GM12891 (cell line): ENCODE results near the gene FASN.

ENCODE experiments used
- DNase-seq: peaks from one replicate; pipeline ENCODE4 v3.0.0; 2011; ENCODE audit warnings: low spot score; ENCODE audit not compliant: insufficient read length
- FAIRE-seq: peaks from 2 replicates; lab custom pipeline; 2011; peaks lifted over from hg19 to GRCh38; lab: Jason Lieb, UNC
- PAX5 ChIP-seq: IDR thresholded peaks from 2 replicates; pipeline ENCODE4 v1.6.1; 2011; ENCODE audit warnings: low read length, moderate library complexity, mild to moderate bottlenecking; ENCODE audit not compliant: insufficient read depth, severe bottlenecking
- POLR2A ChIP-seq: IDR thresholded peaks from 2 replicates; pipeline ENCODE4 v1.6.1; 2011; ENCODE audit warnings: low read depth, low read length, control low read depth
- POLR2AphosphoS5 ChIP-seq: IDR thresholded peaks from 2 replicates; pipeline ENCODE4 v1.6.1; 2011; ENCODE audit warnings: low read depth, low read length, control low read depth
- POU2F2 ChIP-seq: IDR thresholded peaks from 2 replicates; pipeline ENCODE4 v1.6.1; 2011; ENCODE audit warnings: low read depth, mild to moderate bottlenecking, control low read depth, low read length, moderate library complexity
- SPI1 ChIP-seq: IDR thresholded peaks from 2 replicates; pipeline ENCODE4 v1.6.1; 2011; ENCODE audit warnings: low read depth, low read length, control low read depth
- TAF1 ChIP-seq: IDR thresholded peaks from 2 replicates; pipeline ENCODE4 v1.6.1; 2011; ENCODE audit warnings: low read depth, low read length, control low read depth

The FASN gene

GRCh38 chr17:82035956-82036633, 61.9 kb downstream of the FASN start:
- no peak for TF ChIP-seq POU2F2
- no peak for TF ChIP-seq POLR2AphosphoS5
- TF ChIP-seq TAF1: no peak
- no peak for TF ChIP-seq PAX5
- no peak for TF ChIP-seq SPI1
- no peak for TF ChIP-seq POLR2A
- no peak for DNase-seq

GRCh38 chr17:82035488-82035887, 62.5 kb downstream of the FASN start:
- no peak for DNase-seq

More at GRCh38 chr17:82035956-82036633, 61.9 kb downstream of the FASN start:
- FAIRE-seq: no peak

GRCh38 chr17:82034371-82035011, 63.5 kb downstream of the FASN start:
- TF ChIP-seq TAF1: no peak
- TF ChIP-seq POLR2A: no peak
- no peak for TF ChIP-seq SPI1
- no peak for TF ChIP-seq POLR2AphosphoS5
- no peak for TF ChIP-seq POU2F2
- no peak for TF ChIP-seq PAX5
- no peak for FAIRE-seq
- no peak for DNase-seq

More at GRCh38 chr17:82035488-82035887, 62.5 kb downstream of the FASN start:
- TF ChIP-seq POU2F2: no peak
- no peak for FAIRE-seq

GRCh38 chr17:82033359-82034085, 64.5 kb downstream of the FASN start:
- no peak for FAIRE-seq
- TF ChIP-seq SPI1: no peak
- no peak for DNase-seq

GRCh38 chr17:82031885-82032627, 66.0 kb downstream of the FASN start:
- peak; percentile 64 for DNase-seq
- TF ChIP-seq SPI1: no peak
- TF ChIP-seq POLR2A: no peak
- TF ChIP-seq POU2F2: no peak
- no peak for TF ChIP-seq POLR2AphosphoS5
- FAIRE-seq: peak; percentile 65

- DNase-seq (peak; percentile 73), FAIRE-seq (peak; percentile 20)
- TF ChIP-seq POLR2AphosphoS5: no peak
Observed at GRCh38 chr17:82031303-82031884, 66.6 kb downstream of the FASN start, which contains the start of gene RAC3. TSS of gene RAC3 (plus strand) at chr17:82031678. CDS start at chr17:82031762, 84 bp downstream.

GRCh38 chr17:82030470-82031302, 67.3 kb downstream of the FASN start:
- DNase-seq (peak; percentile 92), FAIRE-seq (peak; percentile 94)
- no peak for TF ChIP-seq TAF1

GRCh38 chr17:82029990-82030469, 68.0 kb downstream of the FASN start:
- DNase-seq: no peak
- TF ChIP-seq POLR2A (no peak), TAF1 (no peak), POLR2AphosphoS5 (no peak), PAX5 (no peak), SPI1 (no peak), POU2F2 (no peak)
- FAIRE-seq: no peak

- TF ChIP-seq SPI1 (no peak), PAX5 (no peak), POLR2AphosphoS5 (no peak), POLR2A (no peak), TAF1 (no peak)
- DNase-seq (no peak), FAIRE-seq (no peak)
Observed at GRCh38 chr17:82029391-82029790, 68.6 kb downstream of the FASN start.
